GM12878 (cell line): ENCODE results near the gene SIM2. TPM values are rescaled to one million over a fixed set of nuclear protein-coding genes. Genes with fewer than 3 reads are reported as not detected.

Experiments
- ATAC-seq: fragments of 200-7000 bp; cut with Tn5 transposase; 3 replicates; pipeline ENCODE4 v1.9.1; 2020; ENCODE audit warnings: mild to moderate bottlenecking, moderate library complexity
- Bru-seq: library from RNA; stranded (reverse); fragments of 400-500 nt; gene quantifications from one replicate; lab custom pipeline; 2021; lab: Mats Ljungman, UMichigan
- BruChase-seq, 2 experiments: library from RNA; stranded (reverse); fragments of 400-500 nt; gene quantifications; one replicate each; lab custom pipeline; 2021; lab: Mats Ljungman, UMichigan
- BruUV-seq: library from RNA; stranded (reverse); fragments of 400-500 nt; replicated peaks from 2 replicates; lab custom pipeline; 2021; lab: Mats Ljungman, UMichigan
- CTCF ChIA-PET: fragments of 300-600 bp; sonication (Branson Sonifier 250); formaldehyde crosslinking; extraction: SDS; loops from one replicate; lab custom pipeline; 2021; ENCODE audit warnings: inconsistent platforms; lab: Yijun Ruan, JAX
- POLR2A ChIA-PET: fragments of 350-600 bp; formaldehyde crosslinking; extraction: SDS; loops from one replicate; lab custom pipeline; 2021; ENCODE audit warnings: inconsistent platforms; lab: Charles Lee
- RAD21 ChIA-PET: fragments of 300-600 bp; sonication (Branson Sonifier 250); formaldehyde crosslinking; loops from one replicate; lab custom pipeline; 2023; ENCODE audit warnings: antibody characterized with exemption; ENCODE audit not compliant: unreplicated experiment; lab: Charles Lee
- SMC1A ChIA-PET: fragments of 300-600 bp; sonication (Branson Sonifier 250); formaldehyde crosslinking; loops from one replicate; lab custom pipeline; 2023; ENCODE audit not compliant: unreplicated experiment, uncharacterized antibody; lab: Charles Lee
- DNase-seq: peaks from one replicate; pipeline ENCODE4 v3.0.0-alpha.2; 2011; ENCODE audit warnings: low read depth, low spot score
- FAIRE-seq: peaks from 3 replicates; lab custom pipeline; 2011; peaks lifted over from hg19 to GRCh38; lab: Jason Lieb, UNC
- H2AFZ ChIP-seq: 2 replicates; pipeline ENCODE4 v1.6.0; 2011; ENCODE audit warnings: low read depth, low read length, control low read depth; ENCODE audit not compliant: control insufficient read depth
- H3K27ac ChIP-seq: 2 replicates; pipeline ENCODE4 v1.5.1; 2011; ENCODE audit warnings: control low read depth; ENCODE audit not compliant: control insufficient read depth, insufficient read depth
- H3K27me3 ChIP-seq, 2 experiments: replicated peaks in 1 of 2; 2 replicates each; pipeline versions ENCODE4 v1.6.0 to v1.6.1; 2011; ENCODE audit warnings: low read length in 1 of 2; ENCODE audit not compliant: control insufficient read depth in 2 of 2, insufficient read depth in 2 of 2
- H3K36me3 ChIP-seq, 2 experiments: 2 replicates each; pipeline ENCODE4 v1.5.1; 2011; ENCODE audit warnings: low read length in 1 of 2; ENCODE audit not compliant: control insufficient read depth in 2 of 2, insufficient read depth in 2 of 2
- H3K4me1 ChIP-seq: 2 replicates; pipeline ENCODE4 v1.6.1; 2011; ENCODE audit warnings: mild to moderate bottlenecking, low read length, moderate library complexity, mixed read lengths; ENCODE audit not compliant: control insufficient read depth, insufficient read depth
- H3K4me2 ChIP-seq: 2 replicates; pipeline ENCODE4 v1.6.0; 2011; ENCODE audit warnings: control low read depth; ENCODE audit not compliant: control insufficient read depth, insufficient read depth
- H3K4me3 ChIP-seq: fragments of 200-600 bp; sonication (generic); 2 replicates; pipeline ENCODE4 v1.5.1; 2016
- H3K79me2 ChIP-seq: 2 replicates; pipeline ENCODE4 v1.6.0; 2011; ENCODE audit warnings: low read length; ENCODE audit not compliant: control insufficient read depth, insufficient read depth
- H3K9ac ChIP-seq: 2 replicates; pipeline ENCODE4 v1.8.0; 2011; ENCODE audit warnings: low read length, control low read depth, mixed read lengths; ENCODE audit not compliant: control insufficient read depth, insufficient read depth
- H3K9me3 ChIP-seq: replicated peaks from 3 replicates; pipeline ENCODE4 v1.5.1; 2011; ENCODE audit warnings: mild to moderate bottlenecking, low read length; ENCODE audit not compliant: control insufficient read depth, insufficient read depth
- H4K20me1 ChIP-seq: 2 replicates; pipeline ENCODE4 v1.6.0; 2011; ENCODE audit not compliant: control insufficient read depth, insufficient read depth
- CEBPB ChIP-seq, 2 experiments: fragments of 150-350 bp in 1 of 2; IDR thresholded peaks; 2 replicates each; pipeline ENCODE4 v1.6.1; 2012 to 2014; ENCODE audit warnings: low read depth in 2 of 2, low read length in 2 of 2, borderline replicate concordance in 1 of 2, inconsistent platforms in 1 of 2
- NRF1 ChIP-seq: conservative IDR thresholded peaks from 2 replicates; pipeline ENCODE4 v1.6.1; 2011; ENCODE audit warnings: mild to moderate bottlenecking, low read depth, low read length, improper control_type of control experiment
- SMC3 ChIP-seq: IDR thresholded peaks from 2 replicates; pipeline ENCODE4 v1.6.1; 2011; ENCODE audit warnings: low read length, improper control_type of control experiment, borderline replicate concordance
- SUZ12 ChIP-seq: fragments of 200-600 bp; sonication (generic); IDR thresholded peaks from one replicate; pipeline ENCODE4 v1.6.1; 2018; ENCODE audit warnings: antibody characterized with exemption, mild to moderate bottlenecking; ENCODE audit not compliant: unreplicated experiment
- YY1 ChIP-seq: IDR thresholded peaks from 2 replicates; pipeline ENCODE4 v1.6.1; 2011; ENCODE audit warnings: low read depth, mild to moderate bottlenecking, low read length
- WGBS: methylation state at CpG from one replicate; pipeline ENCODE4 v1.1.6; 2016; ENCODE audit warnings: low lambda C conversion rate; ENCODE audit not compliant: insufficient replicate concordance, insufficient coverage; ENCODE audit errors: missing lambda C conversion rate; 5-methylcytosine and 5-hydroxymethylcytosine counted together
- in situ Hi-C: fragments of 300-500 bp; cut with MboI; formaldehyde crosslinking; loops from 9 replicates; pipeline ENCODE4 v1.14.3; 2018; ENCODE audit warnings: mixed read lengths
- intact Hi-C: fragments of 100-400 bp; cut with micrococcal nuclease; formaldehyde crosslinking; loops from one replicate; pipeline ENCODE4 v1.14.2; 2022; ENCODE audit not compliant: unreplicated experiment
- long read RNA-seq, 2 experiments: library from polyadenylated mRNA; unstranded; transcript quantifications; one replicate each; pipeline ENCODE4 v2.0.0, GENCODE V29; 2019 to 2020
- polyA minus RNA-seq, 3 experiments: library from RNA; depleted of rRNA, polyadenylated mRNA; stranded (reverse); fragments of >200 nt; gene quantifications; 2 replicates each; pipeline ENCODE4 v1.2.3, GENCODE V29; 2011
- polyA plus RNA-seq, 11 experiments: library from polyadenylated mRNA; depleted of rRNA in 4 of 11; unstranded in 6 of 11; stranded (reverse) in 5 of 11; fragments of >200 nt; fragmentation: Nextera tagmentation in 4 of 11; fragmentation: Illumina TruSeq in 1 of 11; extraction: Ambion mirVana in 4 of 11; extraction: Trizol in 1 of 11; gene quantifications; 1 replicate in 1 of 11; 2 replicates in 10 of 11; pipeline versions ENCODE4 v1.2.1 to v1.2.3, GENCODE V29; 2011 to 2016; ENCODE audit warnings: inconsistent platforms in 2 of 11, missing spikeins in 2 of 11, low read depth in 1 of 11
- total RNA-seq, 4 experiments: library from RNA; depleted of rRNA in 3 of 4; stranded (reverse); fragments of >200 nt in 3 of 4; fragmentation: Illumina TruSeq in 1 of 4; extraction: Trizol in 1 of 4; gene quantifications; 2 replicates each; pipeline versions ENCODE4 v1.2.1 to v1.2.3, GENCODE V29; 2013 to 2021
- TF ChIP-seq, protein P1 (sequence below): fragments of 450-650 bp; formaldehyde crosslinking; IDR thresholded peaks from 2 replicates; pipeline ENCODE4 v1.4.0; 2020; ENCODE audit warnings: mild to moderate bottlenecking, moderate library complexity
- TF ChIP-seq, protein P2 (sequence below): fragments of 450-650 bp; IDR thresholded peaks from 2 replicates; pipeline ENCODE4 v1.6.1; 2016; ENCODE audit warnings: mild to moderate bottlenecking

Gene SIM2, protein sequence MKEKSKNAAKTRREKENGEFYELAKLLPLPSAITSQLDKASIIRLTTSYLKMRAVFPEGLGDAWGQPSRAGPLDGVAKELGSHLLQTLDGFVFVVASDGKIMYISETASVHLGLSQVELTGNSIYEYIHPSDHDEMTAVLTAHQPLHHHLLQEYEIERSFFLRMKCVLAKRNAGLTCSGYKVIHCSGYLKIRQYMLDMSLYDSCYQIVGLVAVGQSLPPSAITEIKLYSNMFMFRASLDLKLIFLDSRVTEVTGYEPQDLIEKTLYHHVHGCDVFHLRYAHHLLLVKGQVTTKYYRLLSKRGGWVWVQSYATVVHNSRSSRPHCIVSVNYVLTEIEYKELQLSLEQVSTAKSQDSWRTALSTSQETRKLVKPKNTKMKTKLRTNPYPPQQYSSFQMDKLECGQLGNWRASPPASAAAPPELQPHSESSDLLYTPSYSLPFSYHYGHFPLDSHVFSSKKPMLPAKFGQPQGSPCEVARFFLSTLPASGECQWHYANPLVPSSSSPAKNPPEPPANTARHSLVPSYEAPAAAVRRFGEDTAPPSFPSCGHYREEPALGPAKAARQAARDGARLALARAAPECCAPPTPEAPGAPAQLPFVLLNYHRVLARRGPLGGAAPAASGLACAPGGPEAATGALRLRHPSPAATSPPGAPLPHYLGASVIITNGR
- total RNA-seq (2013; cell fraction: nucleolus; rRNA removed) = not detected in 2 replicates
- total RNA-seq (2014; rRNA removed) (not detected in 2 replicates), total RNA-seq (2014; rRNA removed; fragmentation: Illumina TruSeq; extraction: Trizol) (not detected in 2 replicates), total RNA-seq (2021) (0.15 TPM in 1 of 2 replicates, not detected in the other), polyA plus RNA-seq (2011; rRNA removed) (not detected in 2 replicates), polyA plus RNA-seq (2014; fragmentation: Illumina TruSeq; extraction: Trizol) (not detected in 2 replicates), polyA plus RNA-seq (2014; fragmentation: Nextera tagmentation; extraction: Ambion mirVana) (under 1 TPM in 1 of 2 experiments, not detected in 1; 0.02 TPM), polyA plus RNA-seq (2014; rRNA removed) (not detected in 2 replicates), polyA plus RNA-seq (2016; fragmentation: Nextera tagmentation; extraction: Ambion mirVana) (under 1 TPM in 1 of 2 experiments, not detected in 1; 0.05 TPM), polyA minus RNA-seq (2011; rRNA and poly(A)+ RNA removed) (not detected in 2 replicates), Bru-seq, nascent RNA (percentile 2 among the genes with signal in this experiment), BruChase-seq, experiment 1, labeled RNA remaining after a 6-hour chase (percentile 2 among the genes with signal in this experiment), BruChase-seq, experiment 2, labeled RNA remaining after a 2-hour chase (percentile 11 among the genes with signal in this experiment)
- not detected for polyA plus RNA-seq (2011; ENCODE audit: low read depth)
- not detected in 2 replicates for polyA plus RNA-seq (2011; cell fraction: cytosol; rRNA removed)
- polyA plus RNA-seq (2011; cell fraction: nucleus; rRNA removed) = not detected in 2 replicates
- polyA plus RNA-seq (2012) = 0.05 and 0.10 TPM in 2 replicates
- polyA minus RNA-seq (2011; cell fraction: cytosol; rRNA and poly(A)+ RNA removed) = not detected in 2 replicates
- not detected in 2 replicates for polyA minus RNA-seq (2011; cell fraction: nucleus; rRNA and poly(A)+ RNA removed)
- long read RNA-seq, experiment 1 = 0 reads
- long read RNA-seq, experiment 2 = 0 reads

DNA sequence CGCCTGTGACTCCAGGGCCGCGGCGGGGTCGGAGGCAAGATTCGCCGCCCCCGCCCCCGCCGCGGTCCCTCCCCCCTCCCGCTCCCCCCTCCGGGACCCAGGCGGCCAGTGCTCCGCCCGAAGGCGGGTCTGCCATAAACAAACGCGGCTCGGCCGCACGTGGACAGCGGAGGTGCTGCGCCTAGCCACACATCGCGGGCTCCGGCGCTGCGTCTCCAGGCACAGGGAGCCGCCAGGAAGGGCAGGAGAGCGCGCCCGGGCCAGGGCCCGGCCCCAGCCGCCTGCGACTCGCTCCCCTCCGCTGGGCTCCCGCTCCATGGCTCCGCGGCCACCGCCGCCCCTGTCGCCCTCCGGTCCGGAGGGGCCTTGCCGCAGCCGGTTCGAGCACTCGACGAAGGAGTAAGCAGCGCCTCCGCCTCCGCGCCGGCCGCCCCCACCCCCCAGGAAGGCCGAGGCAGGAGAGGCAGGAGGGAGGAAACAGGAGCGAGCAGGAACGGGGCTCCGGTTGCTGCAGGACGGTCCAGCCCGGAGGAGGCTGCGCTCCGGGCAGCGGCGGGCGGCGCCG lies at the start of gene SIM2:
TSS of gene SIM2 (plus strand) at position 135 of the 565 bp plus-strand sequence. CDS start 632 bp downstream, outside the sequence.
- ChIA-PET SMC1A (no interaction called here), POLR2A (no interaction called here), RAD21 (no interaction called here), CTCF (no interaction called here)
- H3K27me3 ChIP-seq = peaks cover 32 to 39% of the 10 kb centered on the region in 2 experiments
- H2AFZ ChIP-seq = no peak within 1 kb of the TSS
- WGBS = 45% methylated on average over 29 of the region's 70 CpGs
- FAIRE-seq = no peak
- intact Hi-C loops = no loop called here
- no peaks in the 10 kb centered on the region for H3K79me2 ChIP-seq
- no peaks in the 10 kb centered on the region; the same call in 2 of the 3 replicates for H3K9me3 ChIP-seq
- ATAC-seq = no peak
- H3K4me3 ChIP-seq = no peak within 1 kb of the TSS
- no peaks in the 10 kb centered on the region for H3K4me1 ChIP-seq
- no peak within 1 kb of the TSS for H3K9ac ChIP-seq
- in situ Hi-C loops = no loop called here
- TF ChIP-seq YY1 (no peak), SMC3 (no peak), NRF1 (no peak), CEBPB (IDR thresholded peaks at IDR 0.05; ENCODE audit: borderline replicate concordance in 1 of 2, low read depth in 2 of 2, low read length in 2 of 2) (no peak), SUZ12 (peak; percentile 97)
- TF ChIP-seq, protein P1, sequence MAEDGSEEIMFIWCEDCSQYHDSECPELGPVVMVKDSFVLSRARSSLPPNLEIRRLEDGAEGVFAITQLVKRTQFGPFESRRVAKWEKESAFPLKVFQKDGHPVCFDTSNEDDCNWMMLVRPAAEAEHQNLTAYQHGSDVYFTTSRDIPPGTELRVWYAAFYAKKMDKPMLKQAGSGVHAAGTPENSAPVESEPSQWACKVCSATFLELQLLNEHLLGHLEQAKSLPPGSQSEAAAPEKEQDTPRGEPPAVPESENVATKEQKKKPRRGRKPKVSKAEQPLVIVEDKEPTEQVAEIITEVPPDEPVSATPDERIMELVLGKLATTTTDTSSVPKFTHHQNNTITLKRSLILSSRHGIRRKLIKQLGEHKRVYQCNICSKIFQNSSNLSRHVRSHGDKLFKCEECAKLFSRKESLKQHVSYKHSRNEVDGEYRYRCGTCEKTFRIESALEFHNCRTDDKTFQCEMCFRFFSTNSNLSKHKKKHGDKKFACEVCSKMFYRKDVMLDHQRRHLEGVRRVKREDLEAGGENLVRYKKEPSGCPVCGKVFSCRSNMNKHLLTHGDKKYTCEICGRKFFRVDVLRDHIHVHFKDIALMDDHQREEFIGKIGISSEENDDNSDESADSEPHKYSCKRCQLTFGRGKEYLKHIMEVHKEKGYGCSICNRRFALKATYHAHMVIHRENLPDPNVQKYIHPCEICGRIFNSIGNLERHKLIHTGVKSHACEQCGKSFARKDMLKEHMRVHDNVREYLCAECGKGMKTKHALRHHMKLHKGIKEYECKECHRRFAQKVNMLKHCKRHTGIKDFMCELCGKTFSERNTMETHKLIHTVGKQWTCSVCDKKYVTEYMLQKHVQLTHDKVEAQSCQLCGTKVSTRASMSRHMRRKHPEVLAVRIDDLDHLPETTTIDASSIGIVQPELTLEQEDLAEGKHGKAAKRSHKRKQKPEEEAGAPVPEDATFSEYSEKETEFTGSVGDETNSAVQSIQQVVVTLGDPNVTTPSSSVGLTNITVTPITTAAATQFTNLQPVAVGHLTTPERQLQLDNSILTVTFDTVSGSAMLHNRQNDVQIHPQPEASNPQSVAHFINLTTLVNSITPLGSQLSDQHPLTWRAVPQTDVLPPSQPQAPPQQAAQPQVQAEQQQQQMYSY (CRISPR knock-in tag) = no peak
- TF ChIP-seq, protein P2, sequence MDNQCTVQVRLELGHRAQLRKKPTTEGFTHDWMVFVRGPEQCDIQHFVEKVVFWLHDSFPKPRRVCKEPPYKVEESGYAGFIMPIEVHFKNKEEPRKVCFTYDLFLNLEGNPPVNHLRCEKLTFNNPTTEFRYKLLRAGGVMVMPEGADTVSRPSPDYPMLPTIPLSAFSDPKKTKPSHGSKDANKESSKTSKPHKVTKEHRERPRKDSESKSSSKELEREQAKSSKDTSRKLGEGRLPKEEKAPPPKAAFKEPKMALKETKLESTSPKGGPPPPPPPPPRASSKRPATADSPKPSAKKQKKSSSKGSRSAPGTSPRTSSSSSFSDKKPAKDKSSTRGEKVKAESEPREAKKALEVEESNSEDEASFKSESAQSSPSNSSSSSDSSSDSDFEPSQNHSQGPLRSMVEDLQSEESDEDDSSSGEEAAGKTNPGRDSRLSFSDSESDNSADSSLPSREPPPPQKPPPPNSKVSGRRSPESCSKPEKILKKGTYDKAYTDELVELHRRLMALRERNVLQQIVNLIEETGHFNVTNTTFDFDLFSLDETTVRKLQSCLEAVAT = no peak
- H3K27ac ChIP-seq = no peak within 1 kb of the TSS
- H4K20me1 ChIP-seq = no peaks in the 10 kb centered on the region
- 0 out of 2 replicates have a peak within 1 kb of the TSS, but pooled peaks have one; percentile 17 for H3K4me2 ChIP-seq
- no peak for DNase-seq
- no TSS peak for BruUV-seq
- no peaks in the 10 kb centered on the region for H3K36me3 ChIP-seq
